ENCODE data around the gene KRTAP20-3.

KRTAP20-3 gene

DNA sequence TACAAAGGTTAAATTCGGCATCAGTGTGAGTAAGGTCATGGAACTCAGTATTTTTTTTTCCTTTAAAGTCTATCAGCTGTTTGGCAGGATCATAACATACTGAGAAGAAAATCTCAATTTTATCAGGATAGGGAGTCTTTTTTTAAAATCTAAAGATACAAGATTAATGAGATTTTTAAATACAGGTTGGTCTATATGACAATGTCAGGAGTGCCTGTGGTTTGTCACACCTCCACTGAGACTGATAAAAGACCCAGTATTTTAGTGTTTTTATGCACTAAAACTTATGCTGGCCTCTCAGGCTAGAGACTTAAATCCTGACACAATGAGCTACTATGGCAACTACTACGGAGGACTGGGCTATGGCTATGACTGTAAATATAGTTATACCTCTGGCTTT, at the start of gene KRTAP20-3:
Gene KRTAP20-3, plus strand, starts transcription at position 301 of the 400 bp plus-strand sequence.
- DNase-seq, result no peak

DNA sequence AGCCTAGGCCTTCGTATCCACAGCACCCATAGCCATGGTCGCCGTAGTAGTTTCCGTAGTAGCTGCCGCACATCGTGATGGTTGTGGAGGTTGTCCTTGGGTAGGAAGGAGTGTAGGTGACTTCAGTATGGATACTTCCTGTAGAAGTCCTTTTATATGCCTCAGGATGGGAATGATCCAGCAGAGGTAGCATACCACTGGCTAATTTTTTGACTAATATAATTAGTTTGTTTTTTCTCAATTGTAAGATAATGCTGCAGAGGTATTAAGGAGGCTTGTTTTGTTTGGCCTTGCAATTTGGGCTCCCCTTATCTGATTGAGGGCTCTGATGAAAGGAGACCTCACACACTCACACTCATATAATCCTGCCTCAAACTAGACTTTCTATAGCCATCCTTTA, 43.9 kb upstream of the KRTAP20-3 start, which contains the start of gene KRTAP6-2:
Gene KRTAP6-2, minus strand, starts transcription at position 101 of the 400 bp plus-strand sequence. Its CDS starts 28 bp downstream, at position 73.
- DNase-seq, result no peak

DNA sequence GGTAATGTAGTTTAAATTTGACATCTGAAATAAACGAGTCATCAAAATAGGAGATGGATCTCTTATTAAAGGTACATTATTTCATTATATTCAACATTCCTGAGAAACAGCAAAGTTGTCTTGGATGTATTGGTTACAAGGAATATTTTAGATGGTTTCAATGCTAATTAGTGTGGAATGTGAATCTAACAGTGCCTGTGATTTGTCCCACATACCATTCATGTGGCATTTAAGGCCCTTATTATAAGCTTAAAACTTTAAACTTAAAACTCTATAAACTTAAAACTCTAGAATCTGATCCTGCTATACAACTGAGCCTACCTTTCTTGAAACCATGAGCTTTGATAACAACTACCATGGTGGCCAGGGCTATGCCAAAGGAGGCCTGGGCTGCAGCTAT, 41.9 kb upstream of the KRTAP20-3 start, which contains the start of gene KRTAP22-1:
Gene KRTAP22-1, plus strand, starts transcription at position 301 of the 400 bp plus-strand sequence.
- no peak for DNase-seq

DNA sequence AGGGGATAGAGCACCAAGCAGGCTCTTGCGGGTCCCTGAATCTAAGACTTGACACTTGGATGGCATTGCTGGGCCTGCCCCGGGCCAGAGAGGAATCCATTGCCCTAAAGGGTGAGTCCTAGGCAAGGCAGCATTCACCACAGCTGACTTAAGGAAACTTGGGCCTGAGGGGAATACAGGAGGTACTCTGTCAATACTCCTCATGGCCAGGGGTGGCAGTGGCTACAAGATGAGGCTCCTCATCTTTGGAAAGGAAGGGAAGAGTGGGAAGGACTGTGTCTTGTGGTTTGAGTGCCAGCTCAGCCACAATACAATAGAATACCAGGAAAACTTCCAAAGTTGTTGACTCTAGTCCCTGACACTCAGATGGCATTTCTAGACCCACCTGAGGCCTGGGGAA, 36.7 kb upstream of the KRTAP20-3 start:
- no peak for DNase-seq

DNA sequence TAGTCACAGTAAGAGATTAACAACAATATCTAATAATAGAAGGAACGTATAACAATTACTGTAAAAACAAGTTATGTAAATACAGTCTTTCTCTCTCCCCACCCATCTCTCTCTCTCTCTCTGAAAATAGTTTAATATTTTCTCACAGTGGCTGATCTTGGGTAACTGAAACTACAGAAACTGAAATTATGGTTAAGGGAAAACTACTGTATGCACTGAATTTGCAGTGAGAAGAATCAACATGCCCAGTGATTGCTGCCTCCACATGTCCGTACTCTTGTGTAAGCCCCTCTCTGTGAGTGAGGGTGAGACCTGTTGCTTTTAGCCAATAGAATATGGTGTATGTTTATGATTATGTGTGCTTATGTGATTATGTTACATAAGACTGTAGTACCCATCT, 30.5 kb upstream of the KRTAP20-3 start:
- DNase-seq, result no peak

DNA sequence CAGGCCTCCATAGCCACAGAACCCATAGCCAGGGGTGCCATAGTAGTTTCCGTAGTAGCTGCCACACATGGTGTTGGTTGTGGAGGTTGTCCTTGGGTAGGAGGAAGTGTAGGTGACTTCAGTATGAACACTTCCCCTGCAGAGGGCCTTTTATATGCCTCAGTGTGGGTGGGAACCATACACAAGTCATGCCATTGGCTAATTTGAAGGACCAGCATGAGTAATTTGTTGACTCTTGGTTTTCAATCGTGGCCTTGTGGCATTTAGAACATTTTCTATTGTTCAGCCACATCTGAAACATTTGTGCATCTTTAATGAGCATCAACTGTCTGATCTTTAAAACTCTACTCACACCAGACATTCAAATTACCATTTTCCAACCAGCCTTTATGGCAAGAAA, 28.8 kb upstream of the KRTAP20-3 start, which contains the start of gene KRTAP6-1:
Gene KRTAP6-1, minus strand, starts transcription at position 95 of the 400 bp plus-strand sequence. Its CDS starts 26 bp downstream, at position 69.
- DNase-seq, result no peak

DNA sequence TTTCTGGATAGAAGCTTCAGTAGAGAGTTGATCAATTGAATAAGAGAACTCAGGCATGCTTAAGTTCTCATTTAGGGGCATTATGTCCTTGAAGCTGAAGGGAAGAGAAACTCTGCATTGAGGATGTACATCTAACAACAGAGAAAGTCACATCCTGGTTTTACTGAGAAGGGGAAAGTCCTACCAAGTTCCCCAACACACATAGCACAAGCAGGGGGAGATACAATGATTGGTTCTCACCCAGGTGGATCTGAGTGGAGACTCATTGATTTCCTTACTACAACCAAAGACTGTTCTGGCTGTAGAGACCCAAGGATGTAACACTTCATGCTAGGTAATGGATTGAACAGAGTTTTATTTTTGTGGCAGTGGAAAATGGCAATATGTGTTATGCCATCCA, 27.5 kb upstream of the KRTAP20-3 start:
- no peak for DNase-seq

DNA sequence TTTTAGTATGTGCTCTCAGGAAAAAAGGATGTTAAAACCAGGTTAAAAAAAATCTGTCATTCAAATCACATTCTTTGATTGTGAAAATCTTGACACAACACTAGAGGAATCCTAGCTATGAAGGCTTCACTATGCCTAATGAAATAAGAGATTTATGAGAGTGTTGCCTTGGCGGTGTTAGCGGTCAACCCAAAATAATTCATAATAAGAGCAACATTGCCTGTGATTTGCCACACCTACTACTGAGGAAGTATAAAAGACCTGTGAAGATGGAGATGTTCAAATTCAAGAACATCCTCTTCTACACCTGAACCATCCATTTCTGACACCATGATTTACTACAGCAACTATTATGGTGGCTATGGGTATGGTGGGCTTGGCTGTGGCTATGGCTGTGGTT, 26.5 kb upstream of the KRTAP20-3 start, which contains the start of gene KRTAP20-1:
Gene KRTAP20-1, plus strand, starts transcription at position 301 of the 400 bp plus-strand sequence. Its CDS starts 30 bp downstream, at position 331.
- DNase-seq, result no peak

DNA sequence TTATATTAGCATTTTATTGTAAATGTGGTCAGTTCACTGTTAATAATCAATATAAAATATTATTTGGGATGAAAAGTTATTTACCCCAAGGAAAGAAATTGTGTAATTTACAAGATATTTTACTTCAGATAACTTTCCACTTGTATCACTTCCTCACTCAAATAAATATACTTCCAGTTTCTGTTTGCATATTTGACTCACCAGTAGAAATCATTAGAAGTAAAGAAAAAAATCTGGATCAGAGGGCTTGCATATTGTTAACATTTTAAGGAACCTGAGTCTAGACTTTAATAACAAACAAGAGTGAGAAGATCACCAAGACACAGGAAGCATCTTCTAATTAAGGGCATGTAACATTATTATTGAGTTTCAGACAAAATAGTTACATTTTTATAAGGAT, 22.6 kb upstream of the KRTAP20-3 start:
- DNase-seq, result no peak

DNA sequence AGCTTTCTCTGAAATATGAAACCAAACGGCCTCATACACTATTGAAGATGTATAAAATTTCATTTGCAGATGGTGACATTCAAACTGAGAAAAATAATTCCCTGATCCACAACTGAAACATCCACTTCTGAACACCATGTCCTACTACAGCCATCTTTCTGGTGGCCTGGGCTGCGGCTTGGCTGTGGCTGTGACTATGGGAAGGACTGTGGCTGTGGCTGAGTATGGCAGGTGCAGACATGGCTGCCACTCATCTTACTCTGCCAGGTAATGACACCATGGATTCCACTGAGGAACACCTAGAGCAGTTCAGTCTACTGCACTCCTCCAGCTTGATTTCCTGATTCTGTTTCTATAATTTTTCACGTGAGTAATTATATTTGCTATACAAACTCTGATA, 22.1 kb upstream of the KRTAP20-3 start, which contains the start of gene KRTAP20-4:
Gene KRTAP20-4, plus strand, starts transcription at position 106 of the 400 bp plus-strand sequence.
- no peak for DNase-seq

DNA sequence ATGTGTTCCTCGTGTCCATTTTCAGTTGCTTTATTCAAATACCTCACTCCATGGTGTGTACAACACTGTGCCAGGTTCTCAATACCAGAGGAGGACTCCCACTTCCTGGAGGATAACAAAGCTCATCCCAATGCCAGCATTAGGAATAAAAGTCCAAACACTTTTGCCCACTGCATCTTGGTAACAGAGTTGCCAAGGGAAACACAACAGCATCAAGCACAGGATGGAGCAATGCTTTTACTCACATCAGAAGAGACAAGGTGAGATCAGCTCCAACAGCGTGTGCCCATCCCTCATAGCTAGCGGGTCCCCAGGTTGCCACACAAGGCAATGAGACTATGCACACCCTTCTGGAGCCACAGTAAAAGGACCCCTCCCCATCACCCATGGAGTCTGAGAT, 19.3 kb upstream of the KRTAP20-3 start:
- no peak for DNase-seq

DNA sequence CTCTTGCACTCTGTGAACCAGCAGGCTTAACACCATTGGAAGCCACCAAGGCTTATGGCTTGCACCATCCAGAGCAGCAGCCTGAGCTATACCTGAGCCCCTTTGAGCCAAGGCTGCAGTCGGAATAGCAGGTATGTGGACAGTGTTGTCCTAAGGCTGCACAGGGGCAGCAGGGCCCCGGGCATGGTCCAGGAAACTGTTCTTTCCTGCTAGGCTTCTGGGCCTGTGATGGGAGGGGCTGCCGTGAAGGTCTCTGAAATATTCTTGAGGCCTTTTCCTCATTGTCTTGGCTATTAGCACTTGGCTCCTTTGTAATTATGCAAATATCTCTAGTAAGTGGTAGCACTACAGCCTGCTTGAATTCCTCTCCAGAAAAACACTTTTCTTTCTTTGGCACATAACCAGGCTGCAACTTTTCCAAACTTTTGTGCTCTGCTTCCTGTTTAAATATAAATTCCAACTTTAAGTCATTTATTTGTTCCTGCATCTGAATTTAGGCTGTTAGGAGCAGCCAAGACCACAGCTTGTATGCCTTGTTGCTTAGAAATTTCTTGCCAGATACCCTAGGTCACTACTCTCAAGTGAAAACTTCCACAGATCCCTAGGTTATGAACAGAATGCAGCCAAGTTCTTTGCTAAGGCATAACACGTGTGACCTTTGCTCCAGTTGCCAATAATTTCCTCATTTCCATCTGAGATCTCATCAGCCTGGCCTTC, 17.1 kb upstream of the KRTAP20-3 start:
- DNase-seq, result no peak

DNA sequence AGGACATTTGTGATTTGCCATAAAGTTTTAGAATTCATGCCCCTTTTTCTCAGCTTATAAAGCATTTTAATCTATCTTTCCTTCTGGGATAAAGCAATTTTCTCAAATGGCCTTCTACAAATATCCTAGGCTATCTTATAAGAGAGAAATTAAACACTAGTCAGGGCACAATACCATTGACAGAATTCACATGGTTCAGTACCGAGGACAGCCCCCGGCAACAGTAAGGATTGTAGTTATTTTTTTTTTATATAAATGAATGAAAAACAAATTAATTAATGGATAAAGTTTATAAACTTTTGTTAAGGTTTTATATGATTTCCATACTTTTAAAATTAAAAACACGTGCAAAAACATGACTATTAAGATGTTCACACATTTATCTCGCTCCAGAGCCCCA, 14.6 kb upstream of the KRTAP20-3 start:
- no peak for DNase-seq

DNA sequence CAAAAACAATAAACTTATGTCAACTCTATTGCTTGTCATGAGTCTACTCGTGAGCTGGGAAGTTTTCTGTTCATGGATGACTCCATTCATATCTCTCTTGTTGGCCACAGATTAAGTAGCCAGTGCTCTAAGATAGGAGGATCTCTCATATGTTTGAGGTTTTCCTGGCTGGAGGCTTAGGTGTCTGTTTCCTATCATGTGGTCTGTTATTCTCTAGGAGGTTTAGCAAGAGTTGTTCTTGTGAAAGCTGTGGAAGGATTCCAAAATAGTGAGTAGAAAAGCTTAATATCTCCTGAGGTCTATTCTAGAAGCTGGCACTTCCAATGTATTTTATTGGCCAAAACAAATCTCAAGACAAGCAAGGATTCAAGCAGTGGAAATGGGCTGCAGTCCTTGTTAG, 13.5 kb upstream of the KRTAP20-3 start:
- DNase-seq, result no peak

DNA sequence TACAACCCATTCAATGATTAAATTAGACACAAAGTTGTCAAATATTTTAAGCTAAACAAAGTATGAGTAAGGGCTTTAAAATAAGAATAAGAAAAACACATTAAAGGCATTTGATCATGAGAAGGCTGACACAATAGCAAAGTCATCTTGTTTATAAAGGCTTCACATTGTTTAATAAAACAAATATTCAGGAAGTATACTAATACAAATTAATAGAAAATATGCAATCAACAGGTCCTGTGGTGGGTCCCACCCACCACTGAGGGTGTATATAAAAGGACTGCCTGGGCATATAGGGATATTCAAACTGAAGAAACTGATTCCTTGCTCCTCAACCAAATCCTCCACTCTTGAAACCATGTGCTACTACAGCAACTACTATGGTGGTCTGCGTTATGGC, 7.8 kb upstream of the KRTAP20-3 start, which contains the start of gene KRTAP20-2:
Gene KRTAP20-2, plus strand, starts transcription at position 301 of the 400 bp plus-strand sequence. Its CDS starts 58 bp downstream, at position 359.
- no peak for DNase-seq

DNA sequence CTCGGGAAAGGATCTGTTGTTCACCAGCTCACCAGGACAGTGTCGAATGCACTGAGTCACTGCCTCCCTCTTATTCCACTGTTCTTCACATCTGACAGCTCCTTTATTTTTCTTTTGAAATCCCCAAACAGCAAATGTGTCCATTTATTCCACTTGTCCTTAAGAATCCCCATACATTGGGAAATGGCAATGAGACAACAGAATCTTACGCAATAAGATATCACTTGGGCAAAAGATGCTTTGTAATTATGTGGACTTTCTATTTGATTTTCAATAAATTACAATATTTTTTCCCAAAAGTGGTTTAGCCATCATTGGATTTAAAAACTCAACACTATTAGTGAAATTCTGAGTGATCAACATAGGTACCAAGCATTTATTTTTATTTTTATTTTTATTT, 4.0 kb upstream of the KRTAP20-3 start:
- no peak for DNase-seq

DNA sequence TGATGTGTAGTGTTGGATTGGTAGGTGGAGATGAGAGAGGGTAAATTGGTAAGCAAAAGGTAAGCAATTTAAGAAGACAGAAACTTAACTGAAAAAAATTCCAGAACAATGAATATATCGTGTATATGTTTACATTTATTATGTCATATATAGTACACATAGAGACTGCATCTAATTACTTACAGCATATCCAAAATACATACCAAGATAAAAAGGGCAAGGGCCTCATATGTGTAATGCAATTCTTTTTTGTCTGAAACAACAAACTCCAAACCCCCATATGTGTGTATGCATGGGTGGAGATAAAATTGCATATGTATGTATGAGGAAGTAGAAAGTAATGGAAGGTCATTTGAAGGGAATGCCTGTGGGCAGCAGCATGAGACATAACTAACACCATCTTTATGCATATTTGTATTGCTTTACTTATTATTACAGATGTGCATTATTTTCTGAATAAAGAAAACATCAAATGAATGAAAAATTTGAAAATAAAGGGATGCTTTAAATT, 4.3 kb downstream of the KRTAP20-3 start:
- no peak for DNase-seq

DNA sequence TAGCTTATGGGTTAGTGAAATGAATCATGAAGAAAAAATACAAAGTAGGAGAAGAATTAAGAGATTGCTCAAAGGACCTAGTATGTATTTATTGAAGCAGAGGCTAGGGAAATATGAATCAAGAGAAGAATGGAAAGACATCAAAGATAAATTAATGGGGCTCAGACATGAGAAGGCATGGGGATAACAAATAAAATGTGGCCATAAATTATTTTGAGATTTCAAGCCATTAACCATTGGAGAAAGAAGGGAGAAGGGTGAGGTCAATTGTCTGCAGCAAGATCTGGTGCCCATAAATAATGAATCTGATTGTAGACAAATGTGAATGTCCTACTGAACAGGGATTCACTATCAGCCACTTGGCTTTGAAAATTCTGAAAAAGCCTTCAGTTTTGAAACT, 10.2 kb downstream of the KRTAP20-3 start:
- no peak for DNase-seq

DNA sequence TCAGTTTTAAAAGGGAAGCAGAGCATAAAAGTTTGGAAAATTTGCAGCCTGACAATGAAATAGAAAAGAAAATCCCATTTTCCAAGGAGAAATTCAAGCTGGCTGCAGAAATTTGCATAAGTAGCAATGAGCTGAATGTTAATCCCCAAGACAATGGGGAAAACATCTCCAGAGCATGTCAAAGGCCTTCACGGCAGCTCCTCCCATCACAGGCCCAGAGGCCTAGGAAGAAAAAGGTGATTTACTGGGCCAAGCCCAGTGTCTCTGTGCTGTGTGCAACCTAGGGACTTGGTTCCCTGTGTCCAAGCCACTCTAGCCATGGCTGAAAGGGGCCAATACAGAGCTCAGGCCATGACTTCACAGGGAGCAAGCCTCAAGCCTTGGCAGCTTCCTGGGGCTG, 26.1 kb downstream of the KRTAP20-3 start:
- DNase-seq, result no peak

DNA sequence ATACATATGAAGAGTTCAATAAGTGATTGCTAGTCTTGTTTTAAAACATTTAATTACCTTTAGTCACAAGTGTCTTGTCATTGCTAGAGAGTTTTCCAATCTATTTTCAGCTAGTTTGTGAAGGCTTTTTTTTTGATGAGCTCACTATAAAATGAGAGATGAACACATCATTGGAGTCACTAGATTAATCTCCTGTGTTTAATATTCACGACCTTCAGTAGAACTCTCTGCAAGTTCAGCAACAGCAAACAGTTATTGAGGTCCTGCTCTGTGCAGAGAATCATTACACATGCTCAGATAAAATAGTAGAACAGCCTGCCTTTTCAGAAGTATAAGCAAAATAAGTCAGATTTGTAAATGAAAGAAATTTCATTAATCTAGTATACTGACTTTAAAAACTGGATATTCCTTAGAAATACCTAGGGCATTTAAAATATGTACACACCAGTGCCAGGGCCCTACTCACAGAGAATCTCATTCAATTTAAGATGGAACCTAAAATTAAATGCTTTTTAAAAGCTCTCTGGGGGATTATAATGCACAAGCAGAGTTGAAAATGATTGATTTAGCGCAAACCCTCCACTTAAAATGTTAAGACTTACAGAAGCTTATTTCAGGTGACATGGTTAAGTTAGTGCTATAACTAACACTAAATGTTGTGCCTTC, 30.5 kb downstream of the KRTAP20-3 start:
- DNase-seq, result no peak

DNA sequence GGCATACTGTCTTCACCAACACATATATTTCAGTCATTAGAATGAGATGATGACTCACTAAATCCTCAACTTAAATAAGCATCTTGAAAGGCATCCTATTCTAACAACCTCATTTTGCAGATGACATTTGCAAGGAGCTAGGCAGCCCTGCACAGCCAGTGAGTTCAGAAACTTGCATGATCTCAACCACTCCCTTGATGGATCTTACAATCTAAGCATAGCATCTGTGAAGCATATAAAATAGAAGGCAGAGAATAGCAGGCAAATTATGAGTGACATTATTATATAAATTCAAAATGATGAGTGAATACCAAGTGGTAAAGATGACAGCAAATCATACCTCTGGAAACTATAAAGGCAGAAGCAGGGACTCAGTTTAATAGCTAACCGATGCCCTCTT, 31.6 kb downstream of the KRTAP20-3 start:
- no peak for DNase-seq

DNA sequence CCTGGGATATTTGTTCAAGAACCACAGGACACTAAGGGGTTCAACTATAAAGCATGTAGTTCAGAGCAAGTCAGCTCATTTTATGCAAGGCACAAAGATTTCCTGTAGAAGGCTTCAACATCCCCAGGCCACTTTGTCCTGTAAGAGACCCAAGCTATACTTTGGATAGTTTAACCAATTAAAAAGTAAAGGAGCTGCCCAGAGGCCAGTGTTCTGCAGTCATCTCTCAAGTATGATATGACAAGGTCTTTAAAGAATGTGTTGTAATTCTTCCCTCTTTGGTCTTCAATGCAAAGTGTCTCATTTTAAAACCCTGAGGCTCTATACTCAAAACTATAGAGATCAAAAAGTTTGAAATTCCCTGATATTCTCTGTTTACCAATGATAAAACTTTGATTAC, 34.1 kb downstream of the KRTAP20-3 start:
- no peak for DNase-seq

DNA sequence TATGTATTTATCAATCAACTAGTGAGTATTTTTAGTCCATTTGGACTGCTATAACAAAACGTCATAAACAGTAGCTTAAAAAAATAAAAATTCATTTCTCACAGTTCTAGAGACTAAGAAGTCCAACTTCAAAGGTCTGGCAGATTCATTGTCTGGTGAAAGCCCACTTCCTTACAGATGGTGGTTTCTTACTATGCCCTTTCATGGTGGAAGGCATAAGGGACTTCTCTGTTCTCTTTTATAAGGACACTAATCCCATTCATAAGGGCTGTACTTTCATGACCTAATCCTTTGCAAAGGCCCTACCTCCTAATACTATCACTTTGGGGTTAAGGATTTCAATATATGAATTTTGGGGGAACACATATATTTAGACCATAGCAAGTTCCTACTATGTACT, 37.9 kb downstream of the KRTAP20-3 start:
- DNase-seq, result no peak

DNA sequence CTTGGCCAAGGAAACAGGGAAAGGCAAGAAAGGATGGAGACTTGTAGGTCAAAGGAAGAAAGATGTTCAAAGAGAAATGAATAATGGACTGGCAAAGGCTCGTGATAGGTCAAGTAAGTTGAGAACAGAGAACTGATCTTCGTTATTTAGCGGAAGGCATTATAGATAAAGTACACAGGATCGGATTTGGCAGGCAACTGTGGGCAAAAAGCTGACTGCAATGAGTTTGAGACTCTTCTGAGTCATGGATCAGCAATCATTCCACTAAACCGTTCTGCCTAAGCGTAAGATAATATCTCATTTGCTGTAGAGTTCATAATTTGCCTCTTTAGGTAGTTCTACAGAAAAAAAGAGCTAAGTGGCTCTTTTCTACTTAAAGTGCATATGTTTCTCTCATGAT, 41.8 kb downstream of the KRTAP20-3 start:
- no peak for DNase-seq
